HG03025 (cell line): ENCODE measurements around the gene NR6A1.

Source experiments
- ATAC-seq: cut with Tn5 transposase; IDR thresholded peaks from one replicate; pipeline ENCODE4 v1.9.1; 2021; ENCODE audit warnings: mild to moderate bottlenecking, moderate library complexity; ENCODE audit not compliant: unreplicated experiment, low FRiP score

Gene NR6A1

DNA sequence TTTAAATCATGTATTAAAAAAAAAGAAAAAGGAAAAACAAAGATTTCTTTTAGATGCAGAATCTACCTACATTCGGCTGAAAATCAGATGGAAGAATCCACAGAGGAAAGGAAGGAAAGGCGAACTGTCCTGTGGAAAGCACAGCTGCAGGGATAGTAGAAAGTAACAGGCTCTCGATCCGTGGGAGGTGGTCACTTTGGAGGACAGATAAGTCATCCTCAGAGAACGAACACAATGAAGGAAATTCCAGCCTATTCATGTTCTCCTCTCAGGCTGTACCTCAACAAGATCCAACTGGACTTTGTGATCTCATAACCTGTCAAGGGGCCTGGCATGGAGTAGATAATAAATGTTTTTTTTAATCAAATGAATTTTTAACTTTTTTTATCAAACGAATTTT is 72.8 kb downstream of the NR6A1 start:
- ATAC-seq, result no peak

DNA sequence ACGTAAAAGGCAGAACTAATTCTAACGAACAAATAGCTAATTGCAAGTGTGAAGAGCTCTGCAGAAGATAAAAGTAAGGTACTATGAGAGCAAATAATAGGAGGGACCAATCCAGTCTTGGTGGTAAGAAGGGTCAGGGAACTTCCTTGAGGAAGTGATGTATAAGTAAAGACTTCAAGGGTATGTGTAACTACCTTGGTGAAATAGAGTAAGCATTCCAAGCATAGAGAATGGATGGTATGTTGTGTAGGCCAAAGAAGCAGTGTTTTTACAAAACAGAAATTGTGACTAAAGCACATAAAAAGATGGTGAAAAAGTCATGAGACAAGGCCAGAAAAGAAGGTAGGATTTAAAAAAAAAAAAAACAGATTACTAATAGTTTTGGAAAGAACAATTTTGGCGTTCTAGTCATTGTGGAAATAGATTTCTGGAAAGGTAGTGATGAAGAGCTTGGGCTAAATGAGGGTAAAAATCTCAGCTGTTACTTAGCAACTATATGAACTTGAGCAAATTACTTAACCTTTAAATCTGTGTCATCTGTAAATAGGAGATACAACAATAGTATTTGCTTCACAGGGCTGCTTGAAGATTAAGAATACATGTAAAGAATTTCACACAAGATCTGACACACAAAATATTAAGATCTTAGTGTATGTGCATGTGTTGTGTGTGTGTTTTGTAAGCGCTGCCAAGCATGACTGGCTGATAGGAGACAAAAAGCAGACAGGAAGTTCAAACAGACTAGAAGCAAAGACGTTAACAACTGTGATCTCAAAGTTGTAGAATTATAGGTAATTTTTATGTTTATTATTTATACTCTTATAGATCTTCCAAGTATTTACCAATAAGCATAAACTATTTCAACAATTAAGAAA is 73.5 kb downstream of the NR6A1 start:
- ATAC-seq, result no peak

DNA sequence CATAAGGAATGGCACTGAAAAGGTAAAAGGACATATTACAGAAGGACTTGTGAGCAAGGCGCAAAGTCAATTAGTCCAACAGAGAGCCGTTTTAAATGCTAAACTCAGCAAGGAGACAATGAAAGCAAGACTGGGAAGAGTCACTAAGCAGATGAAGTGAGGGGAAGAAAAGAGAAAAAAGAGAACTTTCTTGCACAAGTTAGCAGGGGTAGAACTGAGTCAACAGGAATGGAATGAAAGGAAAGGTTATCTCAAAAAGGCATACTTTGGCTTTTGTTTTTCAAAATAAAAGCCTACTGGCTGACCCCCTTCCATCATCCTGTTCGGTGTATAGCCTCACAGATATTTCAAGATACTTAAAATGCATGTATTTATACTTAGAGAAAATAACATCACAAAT is 75.0 kb downstream of the NR6A1 start:
- ATAC-seq, result no peak

DNA sequence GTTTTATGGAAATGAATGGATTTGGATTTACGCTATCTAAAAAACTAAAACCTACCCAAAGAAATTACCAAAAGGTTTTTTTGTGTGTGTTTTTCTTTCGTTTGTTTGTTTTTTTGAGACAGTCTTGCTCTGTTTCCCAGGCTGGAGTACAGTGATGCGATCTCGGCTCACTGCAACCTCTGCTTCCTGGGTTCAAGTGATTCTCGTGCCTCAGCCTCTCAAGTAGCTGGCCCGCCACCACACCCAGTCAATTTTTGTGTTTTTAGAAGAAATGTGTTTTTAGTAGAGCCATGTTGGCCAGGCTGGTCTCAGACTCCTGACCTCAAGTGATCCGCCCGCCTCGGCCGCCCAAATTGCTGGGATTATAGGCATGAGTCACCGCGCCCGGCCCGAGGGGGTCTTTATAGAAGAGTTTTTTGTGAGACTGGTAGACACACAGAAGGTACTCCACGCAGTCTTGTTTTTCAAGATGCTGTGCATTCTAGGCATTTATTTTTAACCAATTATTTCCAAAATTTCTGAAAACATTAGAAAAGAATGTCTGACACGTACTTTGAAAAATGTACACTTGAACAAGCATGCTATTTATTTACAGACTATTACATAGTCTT is 75.7 kb downstream of the NR6A1 start:
- no peak for ATAC-seq

DNA sequence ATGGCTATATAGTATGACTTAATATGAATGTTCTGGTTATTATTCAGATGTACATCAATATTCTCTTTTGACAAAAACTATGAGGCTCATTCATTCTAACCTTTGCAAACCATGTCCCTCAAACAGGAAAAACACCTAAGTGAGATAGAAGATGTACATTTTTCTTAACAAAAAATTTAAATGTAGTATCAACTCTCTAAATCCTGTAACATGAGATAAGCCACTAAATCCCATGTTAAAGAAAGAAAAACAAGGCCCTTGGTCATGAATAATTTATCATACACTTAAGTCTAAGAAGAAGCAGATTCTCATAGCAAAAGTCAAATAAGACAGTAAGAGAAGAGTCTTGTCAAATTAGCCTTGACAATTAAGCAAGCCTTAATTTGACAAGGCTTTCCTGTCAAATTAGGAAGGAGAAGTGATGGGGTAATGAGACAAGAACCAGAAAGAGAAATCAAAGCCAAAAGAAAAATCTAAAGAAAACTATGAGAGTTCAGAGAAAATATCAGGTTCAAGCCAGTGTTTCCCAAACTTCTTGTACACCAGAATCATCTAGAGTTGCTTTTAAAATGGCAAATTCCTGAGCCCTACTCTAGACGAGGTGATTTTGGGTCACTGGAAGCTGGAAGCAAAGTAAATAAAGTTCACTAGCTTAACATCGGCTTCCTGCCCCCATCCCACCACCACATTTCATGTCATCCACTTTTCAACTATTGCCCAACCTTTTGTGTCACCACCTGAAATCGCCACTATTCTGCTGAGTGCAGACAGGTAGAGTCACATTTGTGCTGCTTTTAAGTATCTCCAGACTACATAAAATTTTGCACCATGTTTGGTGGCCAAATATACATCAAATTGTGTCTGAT is 76.5 kb downstream of the NR6A1 start:
- no peak for ATAC-seq

DNA sequence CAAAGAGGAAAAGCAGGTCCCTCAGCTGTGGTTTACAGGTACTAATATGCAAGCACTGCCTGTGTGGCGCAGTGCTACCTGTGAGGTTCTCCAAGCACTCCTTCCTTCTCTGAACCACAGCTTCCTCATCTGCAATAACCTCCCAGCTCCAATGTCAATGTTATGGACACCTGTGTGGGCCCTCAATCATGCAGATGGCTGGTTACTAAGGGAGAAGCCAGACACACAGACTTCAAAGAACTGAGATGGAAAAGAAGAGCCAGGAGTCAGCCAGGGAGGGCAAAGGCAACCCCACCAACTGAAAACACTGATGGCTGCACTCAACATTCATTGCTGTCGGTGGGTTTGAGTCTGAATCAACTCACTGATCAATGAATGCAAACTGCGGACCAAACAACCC is 77.7 kb downstream of the NR6A1 start:
- ATAC-seq, result no peak

DNA sequence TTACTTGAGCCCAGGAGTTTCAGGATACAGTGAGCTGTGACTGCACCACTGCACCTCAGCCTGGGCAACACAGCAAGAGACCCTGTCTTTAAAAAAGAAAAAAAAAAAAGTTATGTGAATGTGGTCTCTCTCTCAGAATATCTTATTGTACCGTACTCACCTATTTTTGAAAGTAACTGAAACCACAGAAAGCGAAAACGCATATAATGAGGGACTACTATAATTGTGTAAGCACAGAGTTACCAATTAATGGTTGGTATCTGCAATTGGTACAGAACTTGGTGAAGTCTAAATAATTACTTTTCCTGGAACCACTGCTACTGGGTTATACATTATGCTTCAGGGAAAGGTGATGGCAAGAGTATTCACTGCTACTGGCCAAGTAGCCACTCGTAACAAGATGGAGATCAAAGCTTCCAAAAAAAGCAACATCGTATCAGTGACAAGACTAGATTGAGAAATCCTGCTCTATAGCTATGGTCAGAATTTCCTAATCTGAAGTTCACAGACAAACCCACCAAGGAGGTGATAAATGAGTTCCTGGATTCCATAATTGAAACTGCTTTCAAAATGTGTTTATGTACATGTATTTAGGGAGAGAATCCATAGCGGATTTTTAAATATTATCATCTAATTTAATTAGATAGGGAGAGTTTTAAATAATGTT is 82.7 kb downstream of the NR6A1 start:
- ATAC-seq, result no peak

DNA sequence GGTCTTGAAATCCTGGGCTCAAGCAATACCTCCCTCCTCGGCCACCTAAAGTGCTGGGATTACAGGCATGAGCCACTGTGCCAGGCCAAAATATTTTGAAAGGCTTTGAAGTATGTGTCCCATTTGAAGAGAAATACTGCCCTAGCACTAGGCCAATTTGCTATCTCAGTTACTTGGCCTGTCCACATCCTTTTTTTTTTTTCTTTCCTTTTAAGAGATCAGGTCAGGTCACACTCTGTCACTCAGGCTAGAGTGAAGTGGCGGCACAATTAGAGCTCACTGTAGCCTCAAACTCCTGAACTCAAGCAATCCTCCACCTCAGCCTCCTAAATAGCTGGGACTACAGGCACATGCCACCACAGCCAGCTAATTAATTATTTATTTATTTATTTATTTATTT is 84.2 kb downstream of the NR6A1 start:
- ATAC-seq, result no peak

DNA sequence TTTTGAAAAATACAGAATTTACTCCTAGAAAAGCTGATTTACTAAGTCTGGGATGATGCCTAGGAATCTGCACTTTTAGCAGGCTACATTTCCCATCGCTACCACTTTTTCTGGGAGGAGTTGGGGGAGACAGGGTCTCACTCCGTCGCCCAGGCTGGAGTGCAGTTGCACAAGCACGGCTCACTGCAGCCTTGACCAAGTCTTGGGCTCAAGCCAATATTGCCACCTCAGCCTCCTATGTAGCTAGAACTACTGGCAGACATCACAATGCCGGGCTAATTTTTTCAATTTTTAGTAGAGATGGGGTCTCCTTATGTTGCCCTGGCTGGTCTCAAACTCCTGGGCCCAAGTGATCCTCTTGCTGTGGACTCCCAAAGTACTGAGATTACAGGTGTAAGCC is 85.9 kb downstream of the NR6A1 start:
- no peak for ATAC-seq

DNA sequence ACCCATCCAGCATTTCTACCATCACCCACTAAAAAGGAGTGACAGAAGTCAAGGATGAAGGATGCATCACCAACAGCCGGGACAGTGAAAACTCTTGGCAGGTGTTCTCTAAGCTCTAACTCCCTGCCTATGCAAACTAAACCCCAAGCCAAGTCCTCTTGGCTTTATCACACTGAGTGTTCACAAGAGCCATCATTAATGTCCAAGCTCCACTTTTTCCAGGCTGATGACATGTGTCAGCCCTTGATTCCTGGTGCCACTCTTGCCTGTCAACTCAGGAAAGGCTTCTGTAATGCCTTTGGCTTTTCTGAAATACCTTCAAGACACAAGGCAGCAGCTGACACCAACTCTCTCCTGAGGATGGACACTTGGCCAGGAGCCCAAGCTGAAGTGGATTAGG is 86.9 kb downstream of the NR6A1 start:
- ATAC-seq, result no peak

DNA sequence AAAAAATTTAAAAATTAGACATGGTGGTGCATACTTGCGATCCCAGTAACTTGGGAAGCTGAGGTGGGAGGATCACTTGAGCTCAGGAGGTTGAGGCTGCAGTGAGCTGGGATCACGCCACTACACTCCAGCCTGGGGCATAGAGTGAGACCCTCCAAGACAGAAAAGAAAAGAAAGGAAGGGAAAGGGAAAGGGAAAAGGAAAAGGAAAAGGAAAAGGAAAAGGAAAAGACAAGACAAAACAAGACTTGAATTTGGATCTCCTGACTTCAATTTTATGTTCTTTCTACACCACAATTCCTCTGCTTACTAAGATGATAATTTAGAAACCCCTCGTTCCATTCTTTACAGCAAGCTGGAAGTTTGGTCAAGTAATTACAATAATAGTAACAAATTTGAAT is 88.1 kb downstream of the NR6A1 start:
- ATAC-seq, result no peak

DNA sequence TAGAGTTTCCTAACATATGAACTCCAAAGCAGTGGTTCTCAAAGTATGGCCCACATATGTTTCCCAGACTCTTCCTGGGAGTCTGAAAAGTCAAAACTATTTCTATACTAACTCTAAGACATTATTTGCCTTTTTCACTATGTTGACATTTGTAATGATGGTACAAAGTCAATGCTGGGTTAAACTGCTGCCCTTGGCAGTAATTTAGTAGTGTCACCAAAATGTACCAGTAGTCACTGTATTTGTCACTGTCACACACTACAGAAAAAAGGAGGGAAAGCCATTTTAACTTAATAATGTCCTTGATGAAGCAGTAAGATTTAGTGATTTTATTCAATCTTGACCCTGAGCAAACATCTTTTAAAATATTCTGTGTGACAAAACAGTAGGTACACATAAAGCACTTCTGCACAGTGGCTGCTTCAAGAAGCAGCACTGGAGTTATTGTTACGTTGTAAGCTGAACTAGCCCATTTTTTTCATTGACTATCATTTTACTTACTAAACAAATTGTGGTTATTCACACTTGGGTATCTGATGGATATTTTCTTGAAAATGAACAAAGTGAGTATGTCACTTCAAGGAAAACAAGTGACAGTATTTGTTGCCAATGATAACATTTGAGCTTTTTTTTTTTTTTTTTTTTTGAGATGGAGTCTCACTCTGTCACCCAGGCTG is 90.3 kb downstream of the NR6A1 start:
- no peak for ATAC-seq

DNA sequence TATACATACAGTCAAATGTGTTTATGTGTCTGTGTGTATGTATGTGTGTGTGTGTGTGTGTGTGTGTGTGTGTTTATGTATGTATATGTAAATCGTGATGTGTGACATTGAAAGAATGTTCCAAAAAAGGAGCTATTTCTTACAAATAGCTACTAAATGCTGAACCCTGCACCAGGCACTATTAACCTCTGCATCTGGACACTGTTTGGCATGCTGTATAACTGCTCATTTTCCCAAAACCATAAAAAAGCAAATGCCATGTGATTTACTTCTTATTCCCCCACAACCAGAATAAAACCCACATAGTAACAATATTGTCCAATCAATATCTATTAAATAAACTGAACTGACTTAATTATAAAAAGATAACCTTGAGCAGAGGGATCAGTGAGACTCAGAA is 91.1 kb downstream of the NR6A1 start:
- no peak for ATAC-seq

DNA sequence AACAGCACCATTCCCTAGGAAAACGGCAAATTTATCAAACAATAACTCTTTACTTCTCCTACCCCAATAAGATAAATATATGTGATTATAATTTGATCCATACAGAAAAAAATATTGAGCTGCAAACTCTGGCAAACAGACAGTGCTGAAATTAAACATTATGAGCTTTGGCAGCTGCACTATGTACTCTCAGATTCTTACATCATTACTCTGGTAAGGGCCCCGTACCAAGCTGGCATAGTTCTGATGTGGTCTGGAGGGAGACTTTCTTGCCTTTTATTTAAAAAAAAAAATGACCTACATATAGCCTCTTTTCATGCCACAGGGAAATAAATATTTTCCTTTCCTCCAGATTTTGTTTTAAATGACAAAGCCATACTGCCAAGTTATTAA is 95.0 kb downstream of the NR6A1 start:
- no peak for ATAC-seq

DNA sequence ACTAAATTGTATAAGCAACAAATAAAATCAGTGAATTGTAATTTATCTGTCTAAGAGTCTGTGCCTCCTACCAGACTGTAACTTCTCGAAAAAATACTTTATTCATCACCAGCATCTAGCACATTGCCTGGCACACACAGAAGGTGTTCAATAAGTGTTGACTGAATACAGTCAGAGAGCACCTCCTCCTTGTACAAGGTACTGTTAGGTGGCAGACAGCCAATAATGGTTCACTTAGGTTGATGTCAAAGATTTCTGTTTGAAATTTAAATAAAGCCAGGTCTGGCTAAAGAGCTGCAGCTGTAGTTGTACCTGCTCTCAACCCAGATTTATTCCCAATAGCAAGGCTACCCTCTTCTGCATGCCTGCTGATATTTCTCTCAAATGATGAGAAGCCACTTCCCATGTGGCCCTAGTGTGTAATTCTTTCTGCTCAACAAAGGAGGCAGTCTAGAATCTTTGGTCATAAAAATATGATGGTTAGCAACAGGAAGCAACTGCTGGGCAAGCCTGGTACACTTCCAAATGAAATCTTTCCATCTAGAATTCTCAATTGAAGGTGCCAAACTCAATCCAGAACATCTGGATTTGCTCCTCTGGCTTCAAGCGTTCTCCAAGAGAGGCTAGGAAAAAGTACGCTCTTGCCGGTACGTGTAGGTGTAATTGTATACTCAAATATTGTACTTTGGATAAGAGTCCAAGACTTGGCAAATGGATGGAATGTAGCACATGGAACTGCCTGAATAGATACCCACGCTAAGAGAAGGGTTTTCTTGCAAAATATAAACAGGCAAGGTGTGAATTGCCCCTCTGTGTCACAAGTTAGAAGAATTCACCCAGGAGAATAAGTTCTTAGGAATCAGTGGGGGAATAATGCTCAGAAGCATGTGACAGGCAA is 95.6 kb downstream of the NR6A1 start:
- no peak for ATAC-seq

DNA sequence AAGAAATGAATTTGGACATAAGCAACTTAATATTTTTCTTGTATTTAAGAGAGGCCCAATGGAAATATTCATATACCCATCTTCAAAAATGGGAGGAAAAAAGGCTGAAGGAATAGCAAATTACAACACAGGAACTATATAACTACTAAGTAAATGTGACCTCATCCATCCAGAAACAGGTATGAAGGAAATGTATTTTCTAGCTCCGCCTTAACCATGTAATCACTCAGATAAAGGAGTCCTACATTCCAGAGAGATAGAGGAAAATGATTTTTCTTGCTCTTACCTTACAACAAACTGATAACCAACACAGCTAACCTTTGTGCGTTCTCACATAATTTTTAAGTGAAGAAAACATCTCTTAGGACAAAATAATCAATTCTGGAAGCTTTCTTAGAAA is 96.5 kb downstream of the NR6A1 start:
- ATAC-seq, result no peak

DNA sequence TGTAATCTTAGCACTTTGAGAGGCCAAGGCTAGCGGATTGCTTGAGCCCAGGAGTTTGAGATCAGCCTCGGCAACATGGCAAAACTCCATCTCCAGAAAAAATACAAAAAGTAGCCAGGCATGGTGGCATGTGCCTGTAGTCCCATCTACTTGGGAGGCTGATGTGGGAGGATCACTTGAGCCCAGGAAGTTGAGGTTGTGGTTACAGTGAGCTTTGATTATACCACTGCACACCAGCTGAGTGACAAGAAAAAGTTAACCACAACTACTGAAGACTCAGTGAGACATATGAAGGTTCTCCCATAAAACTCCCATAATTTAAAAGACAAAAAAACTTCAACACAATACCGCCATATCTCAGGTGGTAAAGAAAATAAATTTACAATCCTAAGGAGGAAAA is 98.0 kb downstream of the NR6A1 start:
- ATAC-seq, result no peak

DNA sequence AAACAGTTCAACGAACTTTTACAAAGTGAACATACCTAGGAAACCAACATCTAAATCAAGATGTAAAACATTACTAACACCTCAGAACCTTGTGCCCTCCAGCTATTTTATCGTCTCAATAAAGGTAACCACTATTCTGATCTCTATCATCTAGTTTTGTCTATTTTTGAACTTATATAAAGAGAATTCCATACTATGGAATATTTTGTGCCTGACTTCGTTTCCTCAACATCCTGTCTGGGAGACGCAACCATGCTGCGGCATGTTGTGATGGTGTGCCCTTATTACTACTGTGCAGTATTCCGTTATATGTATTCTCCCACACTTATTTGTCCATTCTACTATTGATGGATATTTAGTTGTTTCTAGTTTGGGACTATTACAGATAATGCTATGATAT is 99.2 kb downstream of the NR6A1 start:
- no peak for ATAC-seq

DNA sequence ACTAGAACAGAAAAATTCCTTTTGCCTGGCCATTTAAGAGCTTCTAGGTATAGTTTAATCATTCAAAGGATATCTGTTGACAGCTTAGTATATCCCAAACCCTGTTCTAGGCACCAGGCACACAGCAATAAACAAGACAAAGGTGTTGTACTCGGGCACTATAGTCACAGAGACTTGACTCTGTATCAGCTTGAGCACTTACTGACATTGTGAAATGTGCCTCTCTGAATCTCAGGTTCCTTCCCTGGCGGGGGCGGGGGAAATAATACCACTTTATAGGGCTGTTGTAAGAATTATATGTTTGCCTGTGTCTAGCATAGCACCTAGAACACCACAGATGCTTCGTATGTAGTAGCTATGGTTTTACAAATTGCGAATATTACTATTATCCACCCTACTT is 104.5 kb downstream of the NR6A1 start:
- no peak for ATAC-seq
